ENCODE results near the gene SLC66A3.

The SLC66A3 gene

DNA sequence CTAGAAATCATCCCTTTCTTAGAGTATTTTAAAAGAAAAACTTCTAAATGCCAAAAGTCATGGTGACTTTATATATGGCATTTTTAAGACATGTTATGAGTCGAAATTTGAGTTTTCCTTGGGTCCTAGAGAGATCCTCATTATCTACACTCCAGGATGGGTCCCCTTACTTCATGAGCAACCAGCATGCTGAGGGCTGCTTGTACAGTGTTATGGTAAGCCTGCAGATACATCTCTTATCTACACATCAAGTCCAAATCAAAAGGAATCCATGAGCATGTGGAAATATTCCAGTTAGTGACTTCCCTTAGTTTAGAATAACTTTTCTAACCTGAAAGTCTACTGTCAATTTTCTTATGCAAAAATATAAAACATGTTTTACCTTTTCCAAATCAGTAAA is 58.7 kb downstream of the SLC66A3 start:
- no peak for DNase-seq (ENCODE audit: low read depth)

DNA sequence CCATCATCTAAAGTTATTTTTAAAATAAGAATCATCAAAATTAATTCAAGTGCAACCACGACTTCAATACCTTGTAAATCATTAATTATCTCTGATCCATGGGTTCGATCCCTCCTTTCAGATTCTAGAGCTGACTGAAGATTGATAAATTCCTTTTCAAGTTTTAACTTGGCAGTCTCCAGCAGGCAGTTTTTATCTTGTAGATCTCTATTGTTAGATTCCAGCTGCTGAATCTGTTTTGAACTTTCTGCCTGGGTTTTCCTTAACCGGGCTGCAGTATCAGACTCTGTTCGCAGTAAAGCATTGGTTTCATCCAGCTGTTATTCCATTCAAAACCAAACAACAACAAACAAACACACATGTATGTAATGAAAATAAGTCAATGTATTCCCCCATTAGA is 59.5 kb downstream of the SLC66A3 start:
- no peak for DNase-seq (ENCODE audit: low read depth)

DNA sequence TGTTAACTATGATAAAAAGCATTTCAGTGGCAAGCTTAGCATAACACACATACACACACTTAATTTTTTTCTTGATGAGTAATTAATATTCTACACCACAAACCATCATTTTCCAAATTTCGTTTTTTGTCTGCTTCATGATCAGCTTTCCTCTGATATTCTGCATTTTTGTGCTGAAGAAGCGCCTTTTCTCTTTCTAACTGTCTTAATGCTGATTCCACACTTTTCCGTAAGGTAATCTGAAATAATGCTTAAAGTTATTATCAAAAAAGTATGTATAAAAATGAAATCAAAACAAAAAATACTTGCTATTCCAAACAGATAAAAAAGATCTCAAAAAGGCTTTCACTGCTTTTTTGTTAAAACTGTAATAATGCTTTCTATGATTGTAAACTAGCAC is 60.1 kb downstream of the SLC66A3 start:
- DNase-seq (ENCODE audit: low read depth) = no peak

DNA sequence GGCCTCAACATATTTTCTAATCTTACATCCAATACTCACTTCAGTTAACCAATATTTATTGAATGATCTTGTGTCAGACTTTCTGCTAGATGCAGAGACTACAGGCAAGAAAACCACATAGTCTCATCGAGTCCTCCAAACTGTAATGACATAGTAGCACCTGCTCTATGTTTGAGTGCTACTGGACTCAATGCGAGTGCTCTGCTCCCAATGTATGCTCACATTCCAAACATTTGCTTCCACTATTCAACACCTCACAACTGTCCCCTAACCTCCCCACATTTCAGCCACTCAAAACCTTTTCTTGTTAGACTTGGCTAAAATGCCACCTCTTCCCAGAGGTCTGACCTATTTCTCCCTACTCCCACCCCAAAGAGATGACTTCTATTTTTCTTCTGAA is 65.2 kb downstream of the SLC66A3 start:
- DNase-seq (ENCODE audit: low read depth) = no peak

DNA sequence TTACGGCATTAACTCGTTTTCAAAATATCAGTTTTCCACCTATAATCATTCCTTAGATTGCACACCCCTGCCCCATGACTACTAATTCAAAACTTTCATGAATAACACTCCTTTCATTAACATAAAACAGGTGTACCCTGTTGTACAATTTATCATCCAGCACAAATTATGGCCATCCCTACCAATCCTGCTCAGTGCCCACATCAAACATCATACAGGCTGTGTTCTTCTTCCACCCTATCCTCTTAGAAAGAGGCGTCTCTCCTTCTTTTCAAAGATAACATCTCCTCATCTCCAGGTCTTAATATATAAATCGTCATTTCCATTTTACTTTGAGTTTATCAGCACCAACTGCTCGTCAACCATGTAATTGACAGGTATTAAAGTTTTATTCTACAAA is 67.6 kb downstream of the SLC66A3 start:
- no peak for DNase-seq (ENCODE audit: low read depth)

DNA sequence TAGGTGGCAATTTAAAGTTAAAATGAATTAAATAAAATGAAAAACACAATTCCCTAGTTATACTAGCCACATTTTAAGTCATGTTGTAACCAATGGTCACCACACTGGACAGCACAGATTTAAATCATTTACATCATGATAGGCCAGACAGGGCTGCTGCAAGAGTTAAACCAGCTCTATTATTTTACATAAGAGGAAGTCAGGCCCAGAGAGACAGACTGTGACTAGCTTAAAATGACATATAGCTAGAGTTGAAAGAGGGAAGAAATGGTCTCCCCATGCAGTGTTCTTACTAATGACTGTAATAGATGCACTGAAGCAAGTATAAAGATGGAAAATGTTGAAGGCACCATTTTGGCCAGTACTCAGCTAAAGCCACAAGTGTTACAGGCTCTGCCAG is 69.6 kb downstream of the SLC66A3 start:
- DNase-seq (ENCODE audit: low read depth) = no peak

DNA sequence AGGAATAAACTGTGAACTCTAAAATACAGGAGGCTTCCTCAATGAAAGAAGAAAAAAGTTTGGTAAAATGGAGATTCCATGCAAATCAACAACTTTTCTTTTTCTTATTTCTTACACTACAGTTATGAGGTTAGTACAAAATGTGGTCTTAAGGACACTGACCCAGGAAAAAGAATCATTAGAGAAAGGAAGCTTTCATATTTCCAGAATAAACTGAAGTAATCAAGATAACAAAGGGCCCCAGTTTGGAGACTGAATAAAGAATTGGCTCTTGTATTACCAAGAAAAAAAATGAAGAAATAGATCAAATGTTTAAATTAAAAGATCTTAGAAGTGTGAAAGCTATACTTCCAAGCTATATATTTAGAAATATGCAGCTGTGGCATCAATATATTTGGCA is 72.3 kb downstream of the SLC66A3 start:
- DNase-seq (ENCODE audit: low read depth) = no peak
